Neural cell (in vitro differentiated cells): ENCODE results near the gene NOM1. TPM values are rescaled to one million over a fixed set of nuclear protein-coding genes. Genes with fewer than 3 reads are reported as not detected.

Experiments
- H2AFZ ChIP-seq: fragments of 200-600, 300-800 bp; sonication (generic), shearing (Covaris generic); 2 replicates; pipeline ENCODE4 v1.6.0; 2014; ENCODE audit warnings: low read depth, mild to moderate bottlenecking, antibody characterized with exemption, low read length, moderate library complexity
- H3F3A ChIP-seq: fragments of 200-600 bp; shearing (Covaris generic); 2 replicates; pipeline ENCODE4 v1.6.1; 2016; ENCODE audit warnings: mild to moderate bottlenecking, moderate library complexity, mixed read lengths, antibody characterized with exemption, low read length; ENCODE audit not compliant: insufficient read depth, poor library complexity, severe bottlenecking
- H3K27ac ChIP-seq: fragments of 200-600, 300-800 bp; sonication (generic), shearing (Covaris generic); 2 replicates; pipeline ENCODE4 v1.5.1; 2014; ENCODE audit warnings: mild to moderate bottlenecking, low read length, moderate library complexity
- H3K27me3 ChIP-seq: fragments of 300-800, 200-600 bp; sonication (generic), shearing (Covaris generic); 2 replicates; pipeline ENCODE4 v1.6.0; 2014; ENCODE audit warnings: mild to moderate bottlenecking, low read depth, low read length, moderate library complexity; ENCODE audit not compliant: insufficient read depth
- H3K36me3 ChIP-seq: fragments of 300-800, 200-600 bp; sonication (generic), shearing (Covaris generic); 2 replicates; pipeline ENCODE4 v1.5.1; 2014; ENCODE audit warnings: mild to moderate bottlenecking, antibody characterized with exemption, low read length, moderate library complexity; ENCODE audit not compliant: insufficient read depth
- H3K4me2 ChIP-seq: fragments of 300-800, 200-600 bp; sonication (generic), shearing (Covaris generic); 2 replicates; pipeline ENCODE4 v1.6.0; 2014; ENCODE audit warnings: mild to moderate bottlenecking, low read length
- H3K4me3 ChIP-seq: fragments of 300-800, 200-600 bp; sonication (generic), shearing (Covaris generic); 2 replicates; pipeline ENCODE4 v1.5.1; 2014; ENCODE audit warnings: mild to moderate bottlenecking, low read length, moderate library complexity
- H3K79me2 ChIP-seq: fragments of 200-600 bp; shearing (Covaris generic); replicated peaks from 2 replicates; pipeline ENCODE4 v1.6.0; 2014; ENCODE audit warnings: mild to moderate bottlenecking, low read length, moderate library complexity; ENCODE audit not compliant: insufficient read depth
- H3K9ac ChIP-seq: fragments of 300-800, 200-600 bp; sonication (generic), shearing (Covaris generic); 2 replicates; pipeline ENCODE4 v1.6.1; 2016; ENCODE audit warnings: mild to moderate bottlenecking, low read length, mixed read lengths
- H3K9me2 ChIP-seq: fragments of 200-600 bp; shearing (Covaris generic); 2 replicates; pipeline ENCODE4 v1.6.1; 2016; ENCODE audit warnings: mild to moderate bottlenecking, low read length, mixed read lengths; ENCODE audit not compliant: insufficient read depth
- H3K9me3 ChIP-seq: fragments of 200-600, 300-800 bp; sonication (generic), shearing (Covaris generic); 2 replicates; pipeline ENCODE4 v1.6.1; 2016; ENCODE audit warnings: mild to moderate bottlenecking, mixed run types, low read length, moderate library complexity, mixed read lengths
- H4K20me1 ChIP-seq: fragments of 200-600 bp; shearing (Covaris generic); 2 replicates; pipeline ENCODE4 v1.6.1; 2016; ENCODE audit warnings: mild to moderate bottlenecking, mixed run types; ENCODE audit not compliant: insufficient read depth
- CTCF ChIP-seq: fragments of 450-650 bp; IDR thresholded peaks from 2 replicates; pipeline ENCODE4 v1.5.1; 2014; ENCODE audit warnings: antibody characterized with exemption, mild to moderate bottlenecking, moderate library complexity; ENCODE audit not compliant: poor library complexity, severe bottlenecking
- EZH2 ChIP-seq: fragments of 200-600, 300-800 bp; shearing (Covaris generic), sonication (generic); IDR thresholded peaks from 2 replicates; pipeline ENCODE4 v1.6.1; 2014; ENCODE audit warnings: antibody characterized with exemption, low read length, borderline replicate concordance, mild to moderate bottlenecking; ENCODE audit not compliant: insufficient read depth, poor library complexity, severe bottlenecking
- POLR2AphosphoS5 ChIP-seq: IDR thresholded peaks from 2 replicates; pipeline ENCODE4 v1.6.1; 2012
- REST ChIP-seq: IDR thresholded peaks from 2 replicates; pipeline ENCODE4 v1.6.1; 2012; ENCODE audit warnings: borderline replicate concordance
- SMC3 ChIP-seq: fragments of 450-650 bp; conservative IDR thresholded peaks from 2 replicates; pipeline ENCODE4 v1.6.1; 2014; ENCODE audit warnings: antibody characterized with exemption, mild to moderate bottlenecking, moderate library complexity; ENCODE audit not compliant: poor library complexity
- TAF1 ChIP-seq: IDR thresholded peaks from 2 replicates; pipeline ENCODE4 v1.6.1; 2012; ENCODE audit warnings: low read depth
- polyA plus RNA-seq: library from polyadenylated mRNA; depleted of rRNA; stranded (reverse); fragments of >200 nt; gene quantifications from 2 replicates; pipeline ENCODE4 v1.2.3, GENCODE V29; 2014

NOM1 gene
- polyA plus RNA-seq, 1 donor from 2014 or later, result 22.5 TPM

DNA sequence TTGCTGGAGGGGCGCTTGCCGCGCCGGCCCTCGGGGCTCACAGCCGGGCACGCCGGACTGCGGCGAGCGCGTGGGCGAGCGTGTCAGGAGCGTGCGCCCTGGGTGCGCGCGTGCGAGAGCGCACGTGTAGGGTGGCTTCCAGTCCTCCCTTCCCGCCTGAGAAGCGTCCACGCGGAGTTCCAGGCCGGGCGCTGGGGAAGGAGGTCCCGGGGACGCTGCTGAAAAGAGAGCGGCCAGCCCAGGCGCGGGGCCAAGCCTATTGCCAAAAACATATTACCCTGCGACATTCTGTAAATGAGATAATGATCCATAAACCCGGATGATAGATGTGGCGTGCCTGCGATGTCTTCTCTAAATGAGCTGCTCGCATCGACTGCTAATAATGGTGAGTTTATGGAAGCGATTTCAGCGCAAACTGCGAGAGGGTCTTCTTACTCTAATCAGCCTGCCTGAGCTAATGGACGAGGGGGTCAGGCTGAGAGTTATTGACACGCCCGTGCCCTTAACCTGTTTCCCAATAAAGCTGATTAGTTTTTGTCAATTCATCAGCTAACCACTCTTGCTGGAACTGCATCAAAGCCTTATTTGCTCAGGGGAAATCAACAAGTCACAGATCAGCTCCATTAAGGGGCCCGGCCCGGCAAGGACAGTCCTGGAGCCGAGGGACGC, 69.0 kb downstream of the NOM1 start:
- no peak overlapping the region for H3K4me2 ChIP-seq
- no peaks in the 10 kb centered on the region for H3K9me2 ChIP-seq
- H3K79me2 ChIP-seq, result no peaks in the 10 kb centered on the region
- H3K27me3 ChIP-seq, result peaks cover 100% of the 10 kb centered on the region
- no peak overlapping the region for H2AFZ ChIP-seq
- TF ChIP-seq EZH2 (peak; percentile 15), POLR2AphosphoS5 (no peak)
- H3K4me3 ChIP-seq, result no peak overlapping the region
- no peak overlapping the region for H3K27ac ChIP-seq
- H4K20me1 ChIP-seq, result no peaks in the 10 kb centered on the region
- H3K9ac ChIP-seq, result no peak overlapping the region
- H3K36me3 ChIP-seq, result no peaks in the 10 kb centered on the region
- H3K9me3 ChIP-seq, result no peaks in the 10 kb centered on the region
- no peaks in the 10 kb centered on the region for H3F3A ChIP-seq

DNA sequence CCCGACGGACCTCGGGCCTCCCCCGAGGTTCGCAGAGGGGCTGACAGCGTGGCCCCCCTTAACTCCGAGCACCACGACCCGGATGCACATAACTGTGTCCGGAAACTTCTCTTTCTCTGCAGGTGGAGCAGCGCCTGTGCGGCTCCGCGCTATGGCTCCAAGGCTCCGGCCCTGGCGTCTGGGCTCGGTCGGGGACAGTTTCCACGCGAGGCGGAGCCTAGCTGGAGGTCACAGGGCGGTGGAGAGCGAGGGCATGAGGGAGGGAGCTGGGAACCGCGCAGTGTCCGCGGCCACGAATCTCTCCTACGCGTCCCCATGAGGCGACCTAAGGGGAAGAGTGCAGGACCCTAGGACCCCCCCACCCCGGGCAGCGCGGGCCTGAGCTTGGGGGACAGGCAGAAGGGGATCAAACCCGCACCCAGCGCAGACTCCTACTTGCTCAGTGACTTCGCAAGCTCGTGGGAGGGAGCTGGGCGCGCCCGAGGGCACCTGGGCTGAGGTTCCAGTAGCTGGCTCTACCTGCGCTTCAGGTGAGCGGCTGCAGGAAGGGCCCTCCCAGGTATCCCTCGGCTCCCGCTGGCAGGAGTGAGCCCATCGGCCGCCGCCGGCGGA, 69.6 kb downstream of the NOM1 start:
- Histone ChIP-seq H3K79me2 (no peaks in the 10 kb centered on the region), H3K36me3 (no peaks in the 10 kb centered on the region), H3K9me3 (no peaks in the 10 kb centered on the region), H3K27me3 (peaks cover 100% of the 10 kb centered on the region), H2AFZ (no peak overlapping the region), H3K4me3 (no peak overlapping the region), H3K4me2 (no peak overlapping the region), H4K20me1 (no peaks in the 10 kb centered on the region), H3F3A (no peaks in the 10 kb centered on the region), H3K27ac (no peak overlapping the region), H3K9me2 (no peaks in the 10 kb centered on the region), H3K9ac (no peak overlapping the region)
- TF ChIP-seq CTCF, result no peak
- TF ChIP-seq EZH2, result peak; percentile 93
- TF ChIP-seq SMC3, result no peak

- Histone ChIP-seq H3K79me2 (no peaks in the 10 kb centered on the region), H2AFZ (no peak overlapping the region), H3K27ac (no peak overlapping the region), H3K9me2 (no peaks in the 10 kb centered on the region), H3F3A (no peaks in the 10 kb centered on the region), H3K9ac (no peak overlapping the region), H3K4me2 (no peak overlapping the region), H3K27me3 (peaks cover 100% of the 10 kb centered on the region), H3K4me3 (no peak overlapping the region), H3K36me3 (no peaks in the 10 kb centered on the region), H3K9me3 (peaks cover 5% of the 10 kb centered on the region), H4K20me1 (no peaks in the 10 kb centered on the region)
- peak; percentile 61 for TF ChIP-seq POLR2AphosphoS5
- no peak for TF ChIP-seq REST
- no peak for TF ChIP-seq EZH2
- no peak for TF ChIP-seq TAF1
These were observed 70.4 kb downstream of the NOM1 start for GRCh38 chr7:157019718-157020451.
